Vagina (tissue), 2 donors: ENCODE data around the gene MAP3K14.

ENCODE experiments used
- POLR2A ChIP-seq, 2 donors: fragments of 450-650 bp; IDR thresholded peaks; one replicate each; pipeline ENCODE4 v1.6.1; 2017; ENCODE audit warnings: antibody characterized with exemption in 2 of 2, mild to moderate bottlenecking in 2 of 2, moderate library complexity in 2 of 2
- TF ChIP-seq, protein P1 (sequence below), 3 experiments: fragments of 450-650 bp in 2 of 3; fragments of 200-600 bp in 1 of 3; sonication (generic) in 1 of 3; IDR thresholded peaks; one replicate each; pipeline ENCODE4 v1.5.1; 2017 to 2019; ENCODE audit warnings: antibody characterized with exemption in 3 of 3, mild to moderate bottlenecking in 2 of 3, moderate library complexity in 2 of 3

DNA sequence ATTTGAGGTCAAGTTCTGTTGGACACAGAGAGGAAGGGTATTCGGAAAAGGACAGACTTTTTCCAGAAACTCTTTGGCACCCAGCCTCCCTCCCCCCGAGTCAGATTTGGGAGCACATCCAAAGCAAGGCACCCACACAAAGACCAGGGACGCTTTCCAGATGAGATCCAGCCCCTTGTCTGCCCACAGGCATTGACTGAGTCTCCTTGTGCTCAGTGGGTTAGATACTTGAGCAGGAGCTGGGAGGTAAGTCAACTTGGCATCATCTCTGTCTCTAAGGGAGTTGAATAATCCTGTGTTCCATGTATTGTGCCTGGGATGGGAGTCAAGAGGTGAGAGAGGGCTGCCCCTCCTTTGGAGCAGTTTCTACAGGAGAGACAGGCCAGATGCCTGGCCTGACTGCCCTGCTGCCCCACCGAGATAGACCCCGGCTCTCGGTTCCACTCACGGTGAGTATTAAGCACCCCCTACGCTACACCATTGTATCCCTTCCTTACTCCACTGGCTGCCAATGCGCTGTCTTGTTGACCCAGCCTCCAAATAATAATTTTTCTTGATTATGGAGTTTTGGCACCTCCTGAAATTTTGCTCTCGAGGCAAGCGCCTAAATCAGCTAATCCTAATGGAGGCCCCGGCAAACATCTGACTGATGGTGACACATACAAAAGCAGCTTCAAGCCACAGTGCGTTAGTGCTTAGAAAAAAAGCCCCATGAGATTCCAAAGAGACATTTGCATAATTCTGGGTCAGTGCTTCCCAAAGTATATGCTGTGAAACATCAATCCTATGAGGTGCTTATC is 29.6 kb upstream of the MAP3K14 start:
- no peak for TF ChIP-seq POLR2A (IDR thresholded peaks at IDR 0.05)
- TF ChIP-seq, protein P1, sequence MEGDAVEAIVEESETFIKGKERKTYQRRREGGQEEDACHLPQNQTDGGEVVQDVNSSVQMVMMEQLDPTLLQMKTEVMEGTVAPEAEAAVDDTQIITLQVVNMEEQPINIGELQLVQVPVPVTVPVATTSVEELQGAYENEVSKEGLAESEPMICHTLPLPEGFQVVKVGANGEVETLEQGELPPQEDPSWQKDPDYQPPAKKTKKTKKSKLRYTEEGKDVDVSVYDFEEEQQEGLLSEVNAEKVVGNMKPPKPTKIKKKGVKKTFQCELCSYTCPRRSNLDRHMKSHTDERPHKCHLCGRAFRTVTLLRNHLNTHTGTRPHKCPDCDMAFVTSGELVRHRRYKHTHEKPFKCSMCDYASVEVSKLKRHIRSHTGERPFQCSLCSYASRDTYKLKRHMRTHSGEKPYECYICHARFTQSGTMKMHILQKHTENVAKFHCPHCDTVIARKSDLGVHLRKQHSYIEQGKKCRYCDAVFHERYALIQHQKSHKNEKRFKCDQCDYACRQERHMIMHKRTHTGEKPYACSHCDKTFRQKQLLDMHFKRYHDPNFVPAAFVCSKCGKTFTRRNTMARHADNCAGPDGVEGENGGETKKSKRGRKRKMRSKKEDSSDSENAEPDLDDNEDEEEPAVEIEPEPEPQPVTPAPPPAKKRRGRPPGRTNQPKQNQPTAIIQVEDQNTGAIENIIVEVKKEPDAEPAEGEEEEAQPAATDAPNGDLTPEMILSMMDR (IDR thresholded peaks at IDR 0.05), result no peak
